OCI-LY1 (cell line): ENCODE measurements around the gene GPR17.

Source experiments
- H2AFZ ChIP-seq: fragments of 200-600 bp; sonication (generic), shearing (Covaris generic); 2 replicates; pipeline ENCODE4 v1.6.0; 2014; ENCODE audit warnings: antibody characterized with exemption, mild to moderate bottlenecking, low read length
- H3F3A ChIP-seq: fragments of 200-600 bp; sonication (generic), shearing (Covaris generic); 2 replicates; pipeline ENCODE4 v1.6.0; 2014; ENCODE audit warnings: mild to moderate bottlenecking, antibody characterized with exemption, low read length, moderate library complexity; ENCODE audit not compliant: insufficient read depth
- H3K27ac ChIP-seq: fragments of 200-600 bp; sonication (generic); 2 replicates; pipeline ENCODE4 v1.5.1; 2014; ENCODE audit warnings: low read length, mixed run types, mild to moderate bottlenecking, low read depth; ENCODE audit not compliant: poor library complexity, severe bottlenecking
- H3K27me3 ChIP-seq: fragments of 200-600 bp; sonication (generic); 2 replicates; pipeline ENCODE4 v1.6.0; 2014; ENCODE audit warnings: antibody characterized with exemption, mild to moderate bottlenecking, low read length, moderate library complexity; ENCODE audit not compliant: insufficient read depth
- H3K36me3 ChIP-seq: fragments of 200-600 bp; sonication (generic); 2 replicates; pipeline ENCODE4 v1.6.1; 2014; ENCODE audit warnings: mild to moderate bottlenecking, antibody characterized with exemption, low read length, moderate library complexity, mixed read lengths; ENCODE audit not compliant: insufficient read depth
- H3K4me1 ChIP-seq: fragments of 200-600 bp; sonication (generic); 2 replicates; pipeline ENCODE4 v1.5.1; 2014; ENCODE audit warnings: mild to moderate bottlenecking, low read length, moderate library complexity; ENCODE audit not compliant: insufficient read depth, severe bottlenecking
- H3K4me2 ChIP-seq: fragments of 200-600 bp; sonication (generic), shearing (Covaris generic); 2 replicates; pipeline ENCODE4 v1.6.1; 2014; ENCODE audit warnings: low read length
- H3K4me3 ChIP-seq: fragments of 200-600 bp; sonication (generic); 2 replicates; pipeline ENCODE4 v1.5.1; 2014; ENCODE audit warnings: low read length, low read depth, mild to moderate bottlenecking, mixed read lengths; ENCODE audit not compliant: poor library complexity, severe bottlenecking
- H3K79me2 ChIP-seq: fragments of 200-600 bp; shearing (Covaris generic); 2 replicates; pipeline ENCODE4 v1.6.1; 2016; ENCODE audit warnings: mixed run types, low read length, mixed read lengths; ENCODE audit not compliant: insufficient read depth
- H3K9ac ChIP-seq: fragments of 200-600 bp; sonication (generic), shearing (Covaris generic); 2 replicates; pipeline ENCODE4 v1.6.1; 2014; ENCODE audit warnings: mild to moderate bottlenecking, low read length, mixed read lengths
- H3K9me2 ChIP-seq: fragments of 200-600 bp; sonication (generic), shearing (Covaris generic); 2 replicates; pipeline ENCODE4 v1.6.1; 2014; ENCODE audit warnings: low read depth, mild to moderate bottlenecking, low read length, mixed read lengths
- H3K9me3 ChIP-seq: fragments of 200-600 bp; shearing (Covaris generic); 2 replicates; pipeline ENCODE4 v1.6.1; 2014; ENCODE audit warnings: low read length, mixed read lengths
- H4K20me1 ChIP-seq: fragments of 200-600 bp; sonication (generic), shearing (Covaris generic); 2 replicates; pipeline ENCODE4 v1.6.0; 2016; ENCODE audit warnings: mild to moderate bottlenecking, low read length; ENCODE audit not compliant: insufficient read depth
- CTCF ChIP-seq: fragments of 200-600 bp; sonication (generic), shearing (Covaris generic); IDR thresholded peaks from 2 replicates; pipeline ENCODE4 v1.5.1; 2017; ENCODE audit warnings: mild to moderate bottlenecking, antibody characterized with exemption, low read length, moderate library complexity, mixed read lengths
- EZH2 ChIP-seq: fragments of 200-600 bp; sonication (generic), shearing (Covaris generic); IDR thresholded peaks from 2 replicates; pipeline ENCODE4 v1.8.0; 2017; ENCODE audit warnings: borderline replicate concordance, mixed run types, mild to moderate bottlenecking, antibody characterized with exemption, low read length, moderate library complexity, mixed read lengths

GPR17 gene

GRCh38 chr2:127622561-127623387 lies 23.2 kb upstream of the GPR17 start:
- no peak overlapping the region for H3K4me2 ChIP-seq

GRCh38 chr2:127623388-127624319 lies 22.3 kb upstream of the GPR17 start:
- Histone ChIP-seq H4K20me1 (no peaks in the 10 kb centered on the region), H3K27ac (no peak overlapping the region), H3K9me2 (no peaks in the 10 kb centered on the region), H3F3A (no peaks in the 10 kb centered on the region), H3K4me3 (no peak overlapping the region), H3K4me2 (no peak overlapping the region), H3K79me2 (no peaks in the 10 kb centered on the region), H3K9ac (no peak overlapping the region), H3K27me3 (peaks cover 14% of the 10 kb centered on the region; the same call in 1 of the 2 replicates), H3K9me3 (no peaks in the 10 kb centered on the region), H3K4me1 (no peaks in the 10 kb centered on the region), H2AFZ (no peak overlapping the region), H3K36me3 (no peaks in the 10 kb centered on the region)
- TF ChIP-seq EZH2 (no peak), CTCF (no peak)

More at GRCh38 chr2:127622561-127623387, 23.2 kb upstream of the GPR17 start:
- Histone ChIP-seq H3K27me3 (peaks cover 14% of the 10 kb centered on the region; the same call in 1 of the 2 replicates), H4K20me1 (no peaks in the 10 kb centered on the region), H3K9me3 (no peaks in the 10 kb centered on the region), H3K4me3 (no peak overlapping the region), H2AFZ (no peak overlapping the region), H3K79me2 (no peaks in the 10 kb centered on the region), H3F3A (no peaks in the 10 kb centered on the region), H3K9ac (no peak overlapping the region), H3K36me3 (no peaks in the 10 kb centered on the region), H3K4me1 (no peaks in the 10 kb centered on the region), H3K9me2 (no peaks in the 10 kb centered on the region), H3K27ac (no peak overlapping the region)
- no peak for TF ChIP-seq CTCF
- TF ChIP-seq EZH2: no peak

GRCh38 chr2:127624320-127624755 lies 21.6 kb upstream of the GPR17 start:
- Histone ChIP-seq H3K9ac (no peak overlapping the region), H3K27ac (no peak overlapping the region), H3K79me2 (no peaks in the 10 kb centered on the region), H3K4me3 (no peak overlapping the region), H3K9me2 (no peaks in the 10 kb centered on the region), H2AFZ (no peak overlapping the region), H3K36me3 (no peaks in the 10 kb centered on the region), H4K20me1 (no peaks in the 10 kb centered on the region), H3F3A (no peaks in the 10 kb centered on the region), H3K4me1 (no peaks in the 10 kb centered on the region), H3K27me3 (peaks cover 14% of the 10 kb centered on the region; the same call in 1 of the 2 replicates), H3K4me2 (no peak overlapping the region), H3K9me3 (no peaks in the 10 kb centered on the region)
- no peak for TF ChIP-seq EZH2
- no peak for TF ChIP-seq CTCF
